ENCODE results near the gene ANHX.

Gene ANHX

DNA sequence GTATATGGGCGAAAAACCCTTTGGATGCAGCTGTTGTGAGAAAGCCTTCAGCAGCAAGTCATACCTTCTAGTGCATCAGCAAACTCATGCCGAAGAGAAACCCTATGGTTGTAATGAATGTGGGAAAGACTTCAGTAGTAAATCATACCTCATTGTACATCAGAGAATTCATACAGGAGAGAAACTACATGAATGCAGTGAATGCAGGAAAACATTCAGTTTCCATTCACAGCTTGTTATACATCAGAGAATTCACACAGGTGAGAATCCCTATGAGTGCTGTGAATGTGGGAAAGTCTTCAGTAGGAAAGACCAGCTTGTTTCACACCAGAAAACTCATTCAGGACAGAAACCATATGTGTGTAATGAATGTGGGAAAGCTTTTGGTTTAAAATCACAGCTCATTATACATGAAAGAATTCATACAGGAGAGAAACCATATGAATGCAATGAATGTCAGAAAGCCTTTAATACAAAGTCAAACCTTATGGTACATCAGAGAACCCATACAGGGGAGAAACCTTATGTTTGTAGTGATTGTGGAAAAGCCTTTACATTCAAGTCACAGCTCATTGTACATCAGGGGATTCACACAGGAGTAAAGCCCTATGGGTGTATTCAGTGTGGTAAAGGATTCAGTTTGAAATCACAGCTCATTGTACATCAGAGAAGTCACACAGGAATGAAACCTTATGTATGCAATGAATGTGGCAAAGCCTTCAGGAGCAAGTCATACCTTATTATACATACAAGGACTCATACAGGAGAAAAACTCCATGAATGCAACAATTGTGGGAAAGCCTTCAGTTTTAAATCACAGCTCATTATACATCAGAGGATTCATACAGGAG is 33.0 kb downstream of the ANHX start:
- peak; percentile 17 for DNase-seq

GRCh38 chr12:133201888-133202287 is 33.8 kb downstream of the ANHX start:
- no peak for DNase-seq

DNA sequence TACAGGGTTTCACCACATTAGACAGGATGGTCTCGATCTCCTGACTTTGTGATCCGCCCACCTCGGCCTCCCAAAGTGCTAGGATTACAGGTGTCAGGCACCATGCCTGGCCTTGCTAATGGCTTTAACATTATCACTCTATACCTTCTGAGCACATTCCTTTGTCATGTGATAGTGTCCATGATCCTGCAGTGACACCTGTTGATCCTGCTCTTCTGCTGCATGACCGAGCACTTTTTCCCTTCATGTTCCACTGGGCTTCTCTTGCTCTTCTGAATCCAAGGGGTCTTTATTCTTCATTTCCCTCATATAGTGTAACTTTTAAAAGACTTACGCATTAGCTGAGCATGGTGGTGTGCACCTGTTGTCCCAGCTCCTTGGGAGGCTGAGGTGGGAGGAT is 42.8 kb downstream of the ANHX start:
- no peak for DNase-seq

DNA sequence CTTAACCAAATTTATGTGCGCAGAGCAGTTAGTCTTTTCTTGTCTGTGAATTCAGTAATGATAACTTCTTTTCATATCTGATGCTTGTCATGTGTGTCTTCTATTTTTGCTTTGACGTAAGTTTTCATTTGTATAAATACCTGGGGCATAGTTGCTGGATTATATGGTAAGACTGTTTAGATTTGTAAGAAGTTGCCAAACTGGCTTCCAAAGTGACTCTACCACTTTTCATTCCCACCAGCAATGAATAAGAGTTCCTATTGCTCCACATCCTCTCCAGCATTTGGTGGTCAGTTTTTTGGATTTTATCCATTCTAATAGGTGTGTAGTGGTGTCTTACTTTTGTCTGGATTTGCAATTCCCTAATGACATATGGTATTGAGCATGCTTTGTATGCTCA is 45.5 kb downstream of the ANHX start:
- DNase-seq: no peak

DNA sequence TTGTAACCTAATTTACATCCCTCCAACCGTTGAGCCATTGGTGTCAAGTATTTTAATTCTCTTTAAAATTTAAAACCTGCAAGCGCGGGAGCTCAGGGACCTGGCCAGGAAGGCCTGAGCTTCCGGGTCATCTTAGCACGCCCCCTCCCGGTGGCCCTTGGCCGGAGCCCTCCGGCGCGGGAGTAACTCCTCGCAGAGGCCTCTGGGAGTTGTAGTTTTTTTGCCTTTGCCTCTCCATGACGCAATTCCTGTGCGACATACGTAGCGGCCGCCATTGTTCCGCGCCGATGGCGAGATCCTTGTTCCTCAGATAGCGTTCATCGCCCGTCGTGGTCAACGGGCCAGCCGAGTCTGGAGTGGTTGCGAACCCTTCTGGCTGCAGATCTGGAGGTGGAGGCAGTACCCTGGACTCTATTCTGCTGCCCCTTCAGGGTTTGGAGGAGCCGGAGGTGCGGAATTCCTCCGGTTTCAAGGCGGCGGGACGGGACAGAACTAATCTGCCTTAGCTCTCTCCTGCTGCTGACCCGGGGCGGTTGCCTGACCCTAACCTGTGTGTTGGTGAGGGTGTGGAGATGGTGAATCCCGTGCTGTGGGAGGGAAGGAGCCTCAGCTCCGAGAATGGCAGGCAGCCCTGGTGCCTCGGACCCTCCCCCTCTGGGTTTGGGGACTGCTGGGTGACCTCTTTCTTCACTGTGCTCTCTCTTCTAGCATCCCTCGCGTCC is 54.3 kb downstream of the ANHX start, which contains the start of gene ZNF268:
Gene ZNF268, plus strand, starts transcription at position 258 of the 722 bp plus-strand sequence. CDS start 503 bp downstream, outside the sequence.
- peak; percentile 97 for DNase-seq

GRCh38 chr12:133180669-133181068 is 55.0 kb downstream of the ANHX start:
- no peak for DNase-seq

GRCh38 chr12:133174901-133175300 is 60.8 kb downstream of the ANHX start:
- DNase-seq: no peak

DNA sequence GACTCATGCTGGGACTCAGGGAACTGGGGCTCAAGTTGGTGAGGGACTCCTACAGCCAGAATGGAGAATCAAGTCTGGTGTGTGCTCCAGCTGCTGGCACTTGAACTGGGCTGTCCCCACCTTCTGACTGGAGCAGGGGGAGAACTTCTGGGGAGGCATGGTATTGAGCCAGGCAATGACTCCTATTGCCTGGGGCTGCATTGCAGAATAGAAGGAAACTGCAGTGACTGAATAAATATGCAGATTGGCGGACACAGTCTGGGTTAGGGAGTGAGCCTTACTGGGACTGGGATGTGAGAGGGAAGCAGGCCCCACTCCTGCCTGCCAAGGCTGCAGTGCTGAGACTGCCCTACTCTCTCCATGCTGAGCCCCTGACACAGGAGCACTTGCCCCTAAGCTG is 63.2 kb downstream of the ANHX start:
- no peak for DNase-seq

Measured in hematopoietic multipotent progenitor cell treated with erythropoietin and hydrocortisone succinate and interleukin-3 and kit ligand, for 4 days (in vitro differentiated cells).